Measurements from ENCODE around the gene LYL1.

Gene LYL1

DNA sequence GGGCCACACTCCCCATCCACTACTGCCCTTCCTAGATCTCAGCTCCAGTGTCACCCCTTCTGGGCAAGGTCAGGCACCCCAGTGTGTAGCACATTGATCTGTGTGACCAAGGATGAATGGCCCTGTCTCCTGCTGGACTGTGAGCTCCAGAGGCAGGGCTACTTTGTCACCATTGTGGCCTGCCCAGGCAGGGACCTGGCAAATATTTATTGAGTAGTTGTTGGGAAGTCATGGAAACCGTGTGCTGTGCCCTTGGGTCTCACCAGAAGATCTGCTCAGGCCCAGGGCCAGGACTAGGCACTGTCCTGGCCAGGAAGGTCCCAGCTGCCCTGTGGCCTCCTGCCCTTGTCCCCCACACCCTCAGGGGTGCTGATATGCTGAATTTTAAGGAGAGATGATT, 25.9 kb upstream of the LYL1 start:
- DNase-seq = no peak

DNA sequence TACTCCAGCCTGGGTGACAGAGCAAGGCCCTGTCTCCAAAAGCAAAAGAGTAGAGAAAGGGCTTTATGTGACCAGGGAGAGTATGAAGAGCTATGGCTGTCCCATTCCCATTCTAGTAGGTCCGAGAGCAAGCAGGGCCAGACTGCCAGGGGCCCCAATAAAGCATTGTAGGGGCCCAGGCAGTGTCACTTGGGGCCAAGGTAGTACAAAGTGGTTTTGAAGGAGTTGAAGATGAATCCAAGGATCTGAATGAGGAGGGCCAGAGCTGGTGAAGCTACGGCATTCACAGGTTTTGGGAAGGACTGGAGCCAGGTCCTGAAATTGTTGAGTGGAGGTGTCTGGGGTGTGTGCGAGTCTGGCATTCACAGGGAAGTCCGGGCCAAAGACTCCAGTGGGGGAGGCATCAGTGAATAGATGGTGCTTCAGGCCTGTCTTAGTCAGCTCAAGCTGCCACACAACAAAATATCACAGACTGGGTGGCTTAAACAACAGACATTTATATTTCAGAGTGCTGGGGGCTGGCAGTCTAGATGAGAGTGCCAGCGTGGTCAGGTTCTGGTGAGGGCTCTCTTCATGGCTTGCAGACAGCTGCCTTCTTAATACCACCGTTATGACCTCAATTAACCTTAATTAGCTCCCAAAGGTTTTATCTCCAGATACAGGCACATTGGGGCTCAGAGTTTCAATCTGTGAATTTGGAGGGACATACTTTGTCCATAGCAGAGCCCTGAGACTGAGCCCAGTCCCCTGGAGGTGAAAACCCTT, 25.3 kb upstream of the LYL1 start:
- no peak for DNase-seq

DNA sequence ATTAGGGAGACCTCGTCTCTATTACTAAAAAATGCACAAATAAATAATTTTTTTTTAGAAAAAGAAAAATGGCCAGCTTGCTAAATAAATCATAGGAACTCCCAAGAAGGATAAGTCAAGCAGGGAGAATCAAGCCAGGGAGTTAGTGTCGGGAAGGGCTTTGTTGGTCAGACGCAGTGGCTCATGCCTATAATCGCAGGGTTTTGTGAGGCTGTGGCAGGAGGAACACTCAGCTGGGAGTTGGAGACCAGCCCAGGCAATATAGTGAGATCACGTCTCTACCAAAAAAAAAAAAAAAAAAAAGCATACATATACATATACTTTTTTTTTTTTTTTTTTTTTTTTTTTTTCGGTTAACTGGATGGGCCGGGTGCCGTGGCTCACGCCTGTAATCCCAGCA, 24.4 kb upstream of the LYL1 start:
- DNase-seq = no peak

DNA sequence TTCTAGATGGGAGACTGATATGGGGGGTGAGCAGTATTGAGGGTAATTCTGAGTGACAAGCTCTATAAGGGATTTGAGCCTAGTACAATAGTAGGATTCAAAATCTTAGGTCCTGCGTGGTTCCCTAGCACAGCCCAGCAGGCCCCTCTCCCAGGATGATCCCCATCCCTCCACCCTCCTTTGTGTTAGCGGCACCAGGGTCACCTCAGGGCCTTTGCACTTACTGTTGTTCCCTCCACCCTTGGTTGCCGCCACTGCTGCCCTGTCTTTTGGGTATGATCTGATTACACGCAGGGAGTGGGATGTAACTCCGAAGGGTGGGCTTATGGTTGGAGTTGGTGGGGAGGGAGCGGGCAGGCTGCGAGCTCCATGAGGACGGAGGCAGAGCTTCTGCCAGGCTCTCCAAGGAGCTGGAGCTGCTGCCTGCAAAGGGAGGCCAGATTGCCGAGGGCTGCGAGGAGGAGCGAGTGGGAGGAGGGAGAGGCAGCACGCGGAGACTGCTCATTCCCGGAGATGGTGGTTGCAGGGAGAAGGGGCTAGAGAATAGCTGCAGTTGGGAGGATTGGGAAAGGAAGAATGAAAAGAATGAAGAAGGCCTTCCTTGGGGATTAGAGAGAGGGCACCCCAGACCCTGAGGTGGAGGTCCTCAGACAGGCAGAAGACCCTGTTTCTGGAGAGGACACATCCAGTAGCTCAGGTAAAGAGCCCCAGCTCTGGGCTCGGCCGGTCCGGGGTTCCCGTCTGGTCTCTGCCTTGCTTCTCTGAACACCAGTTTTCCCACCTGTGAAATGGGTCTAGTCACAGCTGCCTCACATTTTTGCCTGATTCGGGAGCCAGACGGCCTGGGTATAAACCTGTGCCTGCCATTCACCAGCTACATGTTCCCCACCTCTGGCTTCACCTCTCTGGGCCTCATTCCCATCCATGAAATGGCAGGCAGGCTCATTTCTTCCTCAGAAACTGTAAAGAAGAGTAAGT, 20.6 kb upstream of the LYL1 start:
- no peak for DNase-seq

DNA sequence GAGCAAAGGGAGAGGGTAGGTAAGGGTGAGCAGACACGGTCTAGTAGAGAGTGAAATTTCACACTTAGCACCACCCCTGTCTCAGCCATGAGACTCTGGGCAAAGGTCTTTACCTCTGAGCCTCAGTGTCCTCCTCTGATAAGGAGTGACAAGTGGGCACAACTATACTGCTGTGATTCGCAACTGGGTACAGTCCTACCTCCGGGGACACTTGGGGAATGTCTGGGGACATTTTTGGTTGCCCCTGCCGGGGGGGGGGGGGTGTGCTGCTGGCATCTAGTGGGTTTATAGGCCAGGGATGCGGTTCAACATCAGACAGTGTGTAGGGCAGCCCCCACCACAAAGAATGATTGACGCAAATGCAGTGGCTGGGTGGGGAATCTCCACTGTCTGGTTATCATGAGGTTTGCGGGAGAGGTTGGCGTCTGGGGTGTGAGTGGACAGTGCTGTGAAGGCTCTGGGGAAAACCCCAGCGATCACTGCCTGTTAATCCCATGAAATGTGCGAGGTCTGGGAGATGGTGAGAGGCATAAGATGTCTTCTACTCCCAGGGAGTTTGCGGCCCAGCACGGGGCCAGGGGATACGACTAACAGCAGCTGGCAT, 19.7 kb upstream of the LYL1 start:
- DNase-seq = no peak

DNA sequence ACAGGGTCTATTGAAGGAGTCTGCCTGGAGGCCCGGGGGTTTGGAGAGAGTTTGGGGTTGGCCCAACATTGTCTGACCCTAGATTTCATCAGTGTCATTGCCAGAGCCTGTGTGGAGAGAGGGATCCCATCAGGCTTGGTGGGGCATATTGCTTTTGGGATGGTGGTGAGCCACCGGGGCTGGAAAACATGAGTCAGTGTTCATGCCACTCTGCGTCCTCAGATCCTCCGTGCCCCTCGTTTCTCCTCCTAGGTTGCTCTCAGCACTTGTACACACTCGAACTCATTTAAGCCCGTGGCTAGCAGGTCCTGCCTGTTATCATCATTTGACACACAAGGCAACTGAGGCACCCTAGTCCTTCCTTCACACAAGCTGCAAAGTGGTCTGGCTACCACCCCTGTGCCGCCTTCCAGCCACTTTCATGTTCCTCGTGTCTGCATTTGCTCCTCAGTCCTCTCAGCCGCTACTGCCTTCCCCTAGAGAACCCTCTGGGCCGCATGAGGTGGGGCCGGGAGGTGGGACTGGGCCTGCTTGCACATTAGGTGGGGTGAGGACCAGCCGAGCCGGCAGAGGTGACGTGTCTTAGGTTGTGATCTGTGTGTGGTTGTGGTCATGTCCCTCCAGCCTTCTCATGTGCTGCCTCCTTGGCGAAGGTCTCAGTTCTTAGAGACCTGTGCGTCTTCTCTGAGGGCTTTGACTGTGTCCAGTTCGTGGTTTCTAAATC, 19.1 kb upstream of the LYL1 start:
- no peak for DNase-seq

DNA sequence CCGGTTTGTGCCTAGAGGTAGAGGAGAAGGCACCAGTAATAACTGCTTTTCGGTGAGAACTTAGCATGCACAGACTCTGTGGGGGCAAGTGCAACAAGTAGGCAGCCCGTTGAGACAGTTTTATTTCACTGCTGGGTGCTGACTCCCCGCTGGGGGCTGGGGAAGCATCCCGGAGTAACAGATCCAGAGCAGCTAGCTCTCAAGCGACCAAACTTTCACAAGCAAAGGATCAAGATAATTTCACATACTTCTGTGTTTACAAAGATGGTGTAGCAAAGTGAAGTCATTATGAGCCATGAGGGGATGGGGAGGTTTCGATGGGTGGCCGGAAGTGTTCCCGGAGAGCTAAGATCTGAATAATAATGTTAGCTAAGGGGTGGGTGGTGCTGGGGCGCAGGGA, 18.2 kb upstream of the LYL1 start:
- DNase-seq = no peak

DNA sequence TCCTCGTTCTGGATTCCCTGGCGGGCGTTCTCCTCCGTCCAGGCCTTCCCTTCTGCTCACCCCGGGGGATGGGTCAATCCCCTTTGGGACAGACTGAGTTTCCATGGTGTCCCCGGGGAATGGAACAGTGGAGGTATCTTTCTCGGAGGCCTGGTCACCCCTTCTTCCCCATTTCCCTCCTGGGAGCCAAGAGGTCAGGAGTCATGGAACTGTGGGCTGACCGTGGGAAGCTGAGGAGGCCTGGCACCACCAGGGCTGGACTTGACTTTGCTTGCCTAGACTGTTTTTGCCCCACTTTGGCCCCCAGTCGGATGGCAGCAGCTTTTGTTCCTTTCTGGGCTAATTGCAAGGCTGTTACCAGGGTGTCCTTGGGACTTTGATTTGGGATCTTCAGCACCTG, 17.4 kb upstream of the LYL1 start:
- DNase-seq = no peak

DNA sequence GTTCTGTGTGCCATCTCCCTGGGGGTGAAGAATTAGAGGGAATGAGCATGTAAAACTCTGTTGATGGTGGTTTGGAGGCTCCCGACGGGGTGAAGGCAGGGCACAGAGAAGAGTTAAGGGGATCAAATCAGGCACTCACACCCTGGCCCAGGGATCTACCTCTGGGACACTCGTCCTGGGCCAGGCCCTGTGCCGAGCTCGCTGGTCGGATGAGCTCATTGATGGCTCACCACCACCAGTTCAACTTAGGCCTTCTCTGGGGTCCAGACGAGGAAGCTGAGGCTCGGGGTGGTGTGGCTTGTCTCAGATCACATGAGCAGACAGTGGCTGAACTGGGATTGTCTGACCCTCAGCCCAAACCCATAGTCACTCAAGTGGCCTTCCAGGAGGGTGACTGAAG, 17.0 kb upstream of the LYL1 start:
- no peak for DNase-seq

DNA sequence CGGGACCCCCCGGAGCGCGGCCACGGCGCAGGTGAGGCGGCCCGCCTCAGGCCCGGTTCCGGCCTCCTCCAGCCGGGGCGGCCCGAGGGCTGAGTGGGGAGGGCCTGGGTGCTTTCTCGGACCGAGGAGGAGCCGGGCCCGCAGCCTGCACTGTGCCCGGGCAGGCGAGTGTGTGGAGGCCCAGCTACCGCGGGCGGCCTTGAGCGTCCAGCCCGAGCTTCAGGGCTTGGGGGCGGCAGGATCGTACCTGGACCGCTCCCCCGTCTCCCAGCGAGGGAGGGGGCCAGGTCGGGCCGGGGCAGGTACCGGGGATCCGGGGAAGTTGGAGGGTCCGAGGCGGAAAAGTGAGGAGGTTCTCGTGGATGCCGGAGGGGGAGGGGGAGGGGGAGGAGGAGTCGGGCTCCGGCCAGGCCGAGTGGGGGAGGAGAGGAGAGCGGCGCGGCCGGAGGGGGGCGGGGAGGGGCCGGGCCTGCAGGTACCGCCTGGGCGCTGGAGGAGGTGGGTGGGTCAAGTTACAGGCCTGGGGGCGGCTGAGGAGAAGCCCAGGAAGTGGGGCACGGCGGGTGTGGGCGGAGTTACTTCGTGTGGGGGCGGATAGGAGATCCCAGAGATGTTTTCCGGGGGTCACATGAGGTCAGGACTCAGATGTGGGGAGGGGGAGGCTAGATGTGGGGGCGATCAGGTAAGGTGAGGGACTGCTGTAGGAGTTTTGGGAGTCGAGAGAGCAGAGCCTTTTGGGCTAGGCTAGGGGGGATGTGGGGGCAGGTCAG, 16.0 kb upstream of the LYL1 start:
- no peak for DNase-seq

DNA sequence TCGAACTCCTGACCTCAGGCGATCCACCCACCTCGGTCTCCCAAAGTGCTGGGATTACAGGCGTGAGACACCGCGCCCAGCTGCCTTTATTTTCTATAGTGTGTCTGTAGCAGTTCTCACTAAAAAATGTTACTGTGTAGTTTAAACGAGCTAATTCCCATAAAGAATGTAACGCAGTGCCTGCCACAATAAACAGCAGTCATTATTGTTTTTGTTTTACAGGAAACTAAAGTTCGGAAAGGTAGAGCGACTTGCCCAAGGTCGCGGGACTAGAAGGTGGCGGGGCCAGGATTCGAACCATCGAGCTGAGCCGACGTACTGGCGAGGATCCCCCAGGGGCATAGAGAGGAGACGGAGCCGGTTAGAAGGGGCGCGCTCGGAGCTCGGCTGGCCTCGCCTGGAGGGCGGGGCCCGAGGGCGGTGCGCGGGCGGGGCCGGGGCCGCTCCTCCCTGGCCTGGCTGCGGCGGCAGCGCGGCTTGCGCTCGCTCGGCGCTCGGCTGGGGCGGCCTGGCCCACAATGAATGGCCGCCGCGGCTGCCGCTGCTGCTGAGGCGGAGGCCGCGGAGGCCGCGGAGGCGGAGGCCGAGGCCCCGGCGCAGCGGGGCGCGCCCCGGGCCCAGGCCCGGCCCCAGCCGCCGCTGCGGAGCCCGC, 15.2 kb upstream of the LYL1 start, which contains the start of gene NACC1:
Gene NACC1 (plus strand): TSS at position 493 of the 652 bp plus-strand sequence. CDS start 16,944 bp downstream, outside the sequence.
- DNase-seq = peak; percentile 79

DNA sequence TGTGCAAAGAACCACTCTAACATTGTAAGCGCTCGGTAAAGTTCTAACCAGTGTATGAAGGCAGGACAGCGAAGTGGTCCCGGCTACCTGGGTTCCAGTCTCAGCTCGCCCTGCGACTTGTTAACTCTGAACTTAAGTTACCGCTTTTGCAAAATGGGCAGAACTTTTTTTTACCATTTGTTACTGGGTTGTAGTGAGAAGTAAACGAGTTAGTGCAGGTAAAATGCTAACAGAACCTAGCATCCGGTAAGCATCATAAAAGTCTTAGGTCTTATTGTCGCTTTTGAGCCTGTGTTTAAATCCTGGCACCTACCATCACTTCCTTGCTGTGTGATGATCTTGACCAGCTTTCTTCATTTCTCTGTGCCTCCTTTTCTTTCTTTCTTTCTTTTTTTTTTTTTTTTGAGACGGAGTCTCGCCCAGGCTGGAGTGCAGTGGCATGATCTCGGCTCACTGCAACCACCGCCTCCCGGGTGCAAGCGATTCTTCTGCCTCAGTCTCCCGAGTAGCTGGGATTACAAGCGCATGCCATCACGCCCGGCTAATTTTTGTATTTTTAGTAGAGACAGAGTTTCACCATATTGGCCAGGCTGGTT, 14.6 kb upstream of the LYL1 start:
- no peak for DNase-seq

DNA sequence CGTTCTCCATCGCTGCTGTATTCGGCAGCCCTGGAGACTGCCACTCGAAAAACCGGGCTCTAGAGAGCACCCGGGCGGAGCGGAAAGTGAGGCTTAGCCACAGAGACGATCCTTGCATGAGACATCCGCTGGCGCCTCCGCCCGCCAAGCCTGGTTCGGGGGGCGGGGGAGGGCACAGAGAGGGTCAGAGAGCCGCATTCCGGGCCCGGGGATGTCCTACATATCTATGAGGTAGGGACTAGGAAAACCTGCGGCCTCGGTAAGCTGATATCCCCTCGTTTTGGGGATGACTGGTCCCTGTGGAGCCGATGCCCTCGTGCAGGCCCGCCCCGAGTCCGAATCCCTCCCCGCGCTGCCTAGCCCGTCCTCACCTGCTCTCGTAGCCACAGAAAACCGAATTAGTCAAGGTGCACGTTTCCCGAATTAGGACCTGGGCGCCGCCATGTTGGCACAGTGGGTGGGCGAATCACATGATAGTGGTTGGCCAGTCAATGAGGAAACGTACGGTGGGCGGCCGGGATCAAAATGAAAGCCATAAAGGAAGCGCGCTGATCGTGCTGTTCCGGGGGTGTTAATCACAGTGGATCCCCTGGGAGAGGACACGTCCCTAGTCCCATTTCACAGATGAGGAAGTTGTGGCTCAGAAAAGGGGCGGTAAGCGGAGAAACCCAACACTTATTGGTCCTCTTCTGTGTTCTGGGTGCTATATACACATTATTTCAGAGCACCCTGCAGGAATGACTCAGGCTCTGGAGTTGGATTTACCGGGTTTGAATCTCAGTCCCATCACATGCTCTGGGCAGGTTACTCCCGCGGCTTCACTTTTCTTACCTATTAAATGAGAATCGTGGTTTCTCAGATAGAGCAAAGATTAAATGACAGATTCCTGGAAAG, 13.9 kb upstream of the LYL1 start, which contains the start of gene TRMT1:
Gene TRMT1 (minus strand): TSS at position 459 of the 894 bp plus-strand sequence. CDS start 341 bp downstream, at position 118.
- DNase-seq = peak; percentile 88

DNA sequence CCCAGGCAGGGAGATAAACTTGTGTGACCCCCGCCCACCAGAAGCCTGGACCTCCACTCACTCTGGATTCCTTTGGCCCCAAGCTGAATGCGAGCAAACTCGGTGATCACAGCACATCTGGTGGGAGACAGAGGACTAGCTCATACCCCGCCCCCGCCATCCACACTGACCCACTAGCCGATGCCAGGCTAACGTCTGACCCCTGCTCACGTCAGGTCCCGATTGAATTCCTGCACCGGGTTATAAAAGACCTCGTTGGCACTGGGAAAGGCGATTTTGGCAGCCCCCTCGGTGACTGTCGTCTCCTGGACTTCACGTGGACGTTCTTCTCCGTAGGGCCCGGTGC, 13.3 kb upstream of the LYL1 start:
- DNase-seq = no peak

DNA sequence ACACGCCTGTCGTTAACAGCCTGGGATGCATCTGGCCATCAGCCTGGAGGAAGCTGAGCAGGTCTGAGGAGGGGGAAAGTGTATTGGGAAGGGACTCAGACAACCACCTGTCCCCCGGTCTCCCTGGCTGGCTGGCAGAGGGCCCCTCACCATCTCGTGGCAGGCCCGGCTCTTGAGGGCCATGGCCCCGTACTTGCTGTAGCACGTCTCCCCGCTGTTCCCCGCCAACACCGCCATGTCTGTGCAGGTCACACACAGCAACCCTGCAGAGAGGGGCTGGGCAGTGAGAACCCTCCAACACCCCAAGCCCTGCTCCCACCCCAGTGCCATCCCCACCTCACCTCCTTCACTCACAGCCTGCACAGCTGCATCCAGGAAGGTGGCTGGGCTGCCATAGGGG, 9.9 kb upstream of the LYL1 start:
- DNase-seq = no peak

DNA sequence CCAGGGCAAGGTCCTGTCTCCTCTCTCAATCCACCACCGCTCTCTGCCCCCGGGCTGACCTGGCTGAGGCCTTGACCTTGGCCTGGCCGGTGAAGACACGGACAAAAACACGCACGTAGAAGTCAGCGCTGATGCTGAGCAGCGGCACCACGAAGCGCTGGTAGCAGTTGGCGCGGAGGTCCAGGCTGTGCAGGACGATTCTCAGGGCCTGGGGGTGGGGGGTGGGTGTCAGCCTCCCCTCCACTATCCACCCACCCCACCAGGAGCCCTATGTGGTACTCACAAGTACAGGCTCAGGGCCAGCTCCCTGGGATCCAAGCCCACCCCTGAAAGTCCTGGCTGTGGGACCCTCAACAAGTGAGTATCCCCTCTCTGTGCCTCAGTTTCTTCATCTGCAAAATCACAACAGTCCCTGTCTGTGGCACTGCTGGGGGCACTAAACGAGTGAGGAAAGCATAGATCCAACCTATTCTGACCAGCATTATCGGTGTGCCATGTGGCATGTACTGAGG, 7.5 kb upstream of the LYL1 start:
- DNase-seq = no peak

DNA sequence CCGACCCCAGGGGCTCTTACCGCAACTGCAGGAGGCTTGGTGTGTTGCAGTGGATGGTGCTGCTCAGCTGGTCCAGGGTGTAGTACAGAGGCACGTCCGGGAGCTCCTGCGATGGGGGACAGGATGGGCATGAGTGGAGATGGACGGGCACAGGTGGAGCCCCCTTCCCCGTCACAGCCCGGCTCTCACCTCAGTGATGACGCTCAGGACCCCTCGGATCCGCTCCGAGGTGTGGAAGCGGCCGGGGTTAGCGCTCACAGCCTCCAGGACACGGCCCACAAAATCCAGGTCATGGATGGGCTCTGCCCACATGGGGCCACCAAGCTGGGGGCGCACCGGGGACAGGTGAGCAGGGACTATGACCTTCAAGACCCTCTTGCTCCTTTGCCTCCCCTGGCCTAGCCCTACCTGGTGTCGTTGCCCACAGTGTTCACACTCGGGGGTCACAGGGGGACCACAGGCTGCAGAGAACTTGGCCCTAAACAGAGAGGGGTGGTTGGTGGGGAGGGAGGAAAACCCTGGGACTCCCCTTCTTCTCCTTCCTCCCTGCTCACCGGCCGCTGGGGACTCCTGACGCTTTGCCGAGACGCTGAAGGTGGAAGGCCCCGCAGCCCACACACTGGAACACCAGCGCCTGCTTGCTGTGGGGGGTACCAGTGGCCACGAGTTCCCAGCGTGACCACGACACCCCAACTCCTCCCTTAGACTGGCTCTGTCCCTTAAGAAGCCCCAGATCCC, 6.9 kb upstream of the LYL1 start:
- no peak for DNase-seq

DNA sequence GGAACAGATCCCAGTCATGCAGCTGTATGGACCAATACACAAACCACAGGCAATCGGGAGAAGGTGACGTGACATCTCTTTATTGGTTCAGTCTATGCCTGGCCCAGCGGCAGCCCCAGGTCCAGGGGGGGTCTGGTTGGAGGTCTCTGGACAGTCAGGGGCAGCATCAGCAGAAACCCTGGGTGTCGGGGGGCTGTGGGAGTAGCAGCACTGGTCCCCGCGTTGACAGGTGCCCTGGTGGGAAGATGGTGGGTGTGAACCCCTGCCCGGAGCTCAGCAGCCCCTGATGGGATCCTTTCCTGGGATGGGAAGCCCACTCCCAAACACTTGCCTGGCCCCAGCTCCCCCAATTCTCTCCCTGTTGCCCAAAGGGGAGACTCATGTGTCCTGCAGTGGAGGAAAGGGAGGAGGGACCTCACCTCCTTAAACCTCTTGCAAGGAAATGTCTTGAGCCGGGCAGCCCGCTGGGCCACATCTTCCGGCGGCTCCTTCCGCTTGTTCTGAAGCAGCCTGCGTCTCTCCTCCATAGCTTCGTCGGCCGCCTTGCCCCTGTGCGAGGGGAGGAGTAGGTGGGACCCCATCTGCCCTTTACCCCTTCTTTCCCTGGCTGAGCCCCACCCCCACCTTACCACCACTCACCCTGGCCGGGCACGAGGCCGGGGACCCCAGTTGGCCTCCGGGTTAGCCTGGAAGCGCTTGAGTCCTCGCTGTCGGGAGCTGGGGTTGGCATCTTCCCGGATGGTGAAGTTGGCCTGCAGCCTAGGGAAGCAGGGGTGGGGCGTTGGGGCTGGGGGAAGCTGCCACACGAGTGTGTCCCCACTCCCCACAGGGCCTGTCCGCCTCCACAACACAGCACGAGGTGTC, 2.4 kb upstream of the LYL1 start:
- no peak for DNase-seq

Data from effector CD4-positive, alpha-beta T cell (primary cell).